NOMO-1 treated with DMSO at 0.1 percent for 48 hours (cell line): ENCODE data around the gene SLFN12L.
"Not testable (repeated sequence)": the region's sequence is repeated elsewhere in the genome, so short reads cannot be mapped to it uniquely, and the experiment has no call there.

ENCODE experiments used
- DNase-seq: peaks from one replicate; lab custom pipeline; 2025; ENCODE audit not compliant: unreplicated experiment; lab: John Stamatoyannopoulos, UW

SLFN12L gene

DNA sequence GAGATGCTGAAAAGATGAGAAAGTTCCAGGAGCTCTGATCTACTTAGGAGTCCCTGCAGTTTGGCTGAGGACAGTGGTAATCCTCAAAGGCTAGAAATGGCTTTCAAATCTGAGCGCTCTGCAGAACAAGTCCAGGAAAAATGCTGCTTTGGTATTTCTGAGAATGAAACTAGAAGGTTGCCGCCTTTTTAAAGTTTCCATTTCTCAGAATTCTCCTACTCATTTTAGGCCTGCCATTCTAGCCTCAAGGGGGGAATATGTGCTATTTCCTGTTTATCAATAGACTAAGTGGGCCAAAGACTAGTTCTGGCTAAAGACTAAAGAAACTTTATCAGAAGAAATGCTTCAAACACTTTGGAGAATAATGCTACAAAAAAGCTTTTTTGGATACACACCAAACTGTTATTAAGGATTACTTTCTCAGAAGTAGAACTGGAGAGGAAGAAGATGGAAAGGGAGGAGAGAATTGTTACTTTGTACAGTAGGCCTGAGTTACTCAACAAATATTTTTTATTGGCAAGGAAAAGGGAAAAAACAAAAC lies at the start of gene SLFN12L:
TSS of gene SLFN12L (minus strand) at position 78 of the 541 bp plus-strand sequence. CDS start 15,314 bp downstream, outside the sequence.
- no peak for DNase-seq

DNA sequence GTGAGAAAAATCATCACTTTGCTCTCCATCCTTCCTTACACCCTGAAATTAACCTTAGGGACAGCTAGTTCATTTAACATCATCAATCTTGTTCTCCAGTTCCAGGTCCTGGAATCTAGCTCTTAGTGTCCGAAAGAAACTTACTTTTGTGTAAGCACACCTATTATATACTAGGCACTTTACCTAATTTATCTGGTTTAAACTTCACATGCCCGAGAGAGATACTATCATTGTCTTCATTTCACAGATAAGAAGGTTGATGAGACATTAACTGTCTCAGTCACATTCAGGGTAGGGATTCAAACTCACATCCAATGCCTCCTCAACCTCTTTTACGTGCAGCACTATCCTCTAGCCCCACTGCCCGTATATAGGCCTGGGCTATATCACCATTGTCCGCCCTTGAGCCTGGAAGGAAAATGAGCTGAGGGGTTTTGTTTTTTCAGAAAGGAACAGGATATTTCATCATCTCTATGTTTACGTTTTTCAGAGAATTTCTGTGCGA lies 49.1 kb upstream of the SLFN12L start:
- no peak for DNase-seq

DNA sequence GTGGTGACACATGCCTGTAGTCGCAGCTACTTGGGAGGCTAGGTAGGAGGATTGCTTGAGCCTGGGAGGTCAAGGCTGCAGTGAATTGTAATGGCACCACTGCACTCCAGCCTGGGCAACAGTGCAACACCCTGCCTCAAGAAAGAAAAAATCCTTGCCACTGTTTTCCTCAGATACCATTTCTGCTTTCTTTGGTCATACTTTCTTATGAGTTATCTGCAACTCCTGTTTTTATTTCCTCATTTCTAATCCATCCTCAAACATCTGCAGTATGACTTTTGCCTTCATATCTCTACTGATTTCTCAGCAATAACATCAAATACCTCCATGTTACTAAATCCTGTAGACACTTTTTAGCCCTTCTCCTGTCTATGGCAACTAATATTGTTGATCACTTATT lies 46.6 kb upstream of the SLFN12L start:
- DNase-seq: peak; percentile 9

DNA sequence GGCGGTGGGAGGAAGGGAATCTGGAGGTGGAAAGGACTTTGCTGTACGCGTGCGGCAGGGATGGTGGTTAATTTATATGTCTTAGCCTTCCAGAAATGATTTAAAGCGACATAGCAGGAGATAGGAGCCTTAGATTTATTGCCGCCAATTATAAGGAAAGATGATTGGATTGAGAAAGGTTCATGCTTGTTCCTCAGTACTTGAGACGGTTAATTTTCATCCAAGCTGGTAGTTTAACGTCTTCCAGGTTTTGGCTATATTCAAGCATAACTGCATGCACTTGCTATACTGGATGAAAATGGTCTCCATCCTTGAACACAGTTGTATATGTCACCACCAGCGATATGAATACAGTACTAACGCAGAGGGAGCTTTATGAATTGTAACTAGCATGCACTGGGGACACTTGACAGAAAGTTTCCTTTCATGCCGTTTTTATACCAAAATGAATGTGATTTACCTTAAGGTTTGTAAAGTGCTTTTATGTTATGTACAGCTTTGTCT lies 41.5 kb upstream of the SLFN12L start:
- no peak for DNase-seq

- peak; percentile 93 for DNase-seq
Observed at GRCh38 chr17:35578197-35578928, 40.9 kb upstream of the SLFN12L start, which contains the start of gene PEX12. PEX12 (minus strand) TSS chr17:35578571; CDS start chr17:35578021, 550 bp downstream.

DNA sequence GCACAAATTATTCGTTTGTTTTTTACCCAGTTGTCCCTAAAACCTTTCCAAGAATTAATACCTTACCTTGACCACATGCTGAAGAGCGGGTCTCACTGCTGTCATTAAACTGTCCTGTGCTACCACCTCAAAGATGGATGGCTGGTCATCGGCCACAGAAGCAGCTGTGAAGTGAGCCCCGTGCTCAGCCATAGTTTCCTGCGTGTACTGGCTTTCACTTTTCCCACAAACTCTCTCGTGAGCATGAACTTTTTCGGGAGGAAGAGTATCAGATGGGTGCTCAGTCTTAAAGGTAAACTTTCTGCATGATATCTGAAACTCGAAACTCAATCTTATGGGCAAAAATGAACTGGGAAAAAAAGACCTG lies 40.3 kb upstream of the SLFN12L start:
- DNase-seq: no peak

DNA sequence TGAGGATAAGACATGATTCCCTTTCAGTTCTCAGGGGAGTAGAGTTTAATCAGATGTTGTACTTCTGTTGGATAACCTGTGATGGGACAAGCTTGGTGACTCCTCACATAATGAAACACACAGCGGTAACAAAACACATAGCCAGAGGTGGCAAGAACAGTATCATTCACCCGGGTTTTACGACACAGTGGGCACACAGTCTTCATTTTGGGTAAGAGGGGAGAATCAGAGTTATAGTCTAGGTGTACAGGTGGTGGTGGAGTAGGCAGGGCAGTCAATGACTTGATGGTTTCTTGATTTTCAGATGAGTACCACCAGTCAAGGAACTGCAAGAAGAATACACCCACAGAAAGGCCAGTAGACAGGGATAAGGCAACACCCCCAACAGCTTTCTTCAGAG lies 38.3 kb upstream of the SLFN12L start:
- no peak for DNase-seq

DNA sequence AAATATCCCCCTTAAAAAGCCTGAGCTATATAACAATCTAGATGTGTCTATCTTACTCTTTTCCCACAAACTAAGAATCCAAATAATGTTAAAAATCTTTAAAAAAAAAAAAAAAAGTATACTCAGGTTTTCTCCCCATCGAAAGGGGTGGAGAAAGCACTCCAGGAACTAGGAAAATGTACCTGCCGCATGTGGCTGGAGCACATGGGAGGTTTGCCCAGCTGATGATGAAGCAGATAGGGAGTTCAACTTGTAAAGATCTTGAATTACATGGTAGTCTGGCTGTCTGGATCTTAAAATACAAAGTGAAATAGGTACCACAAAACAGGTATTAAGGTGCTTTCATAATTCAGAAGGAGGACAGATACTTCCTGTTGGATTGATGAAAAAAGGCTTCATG lies 31.9 kb upstream of the SLFN12L start:
- no peak for DNase-seq

DNA sequence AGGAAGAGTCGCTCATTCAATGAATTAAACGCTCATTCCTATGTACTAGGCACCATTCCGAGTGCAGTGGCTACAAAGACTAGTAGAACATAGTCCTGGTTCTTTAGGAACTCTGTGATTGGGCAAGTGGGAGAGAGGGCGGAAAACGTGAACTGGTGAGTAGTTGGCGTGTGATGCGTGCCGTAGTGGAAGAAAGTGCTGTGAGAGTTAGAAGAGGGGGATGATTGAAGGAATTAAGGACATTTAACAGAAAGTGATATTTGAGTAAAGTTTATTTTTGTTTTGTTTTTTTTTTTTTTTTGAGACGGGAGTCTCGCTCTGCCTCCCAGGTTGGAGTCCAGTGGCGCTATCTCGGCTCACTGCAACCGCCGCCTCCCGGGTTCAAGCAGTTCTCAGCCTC lies 31.1 kb upstream of the SLFN12L start:
- peak; percentile 11 for DNase-seq

- no peak for DNase-seq
Observed at GRCh38 chr17:35566968-35567367, 29.5 kb upstream of the SLFN12L start.

GRCh38 chr17:35563181-35563580 lies 25.7 kb upstream of the SLFN12L start:
- DNase-seq: not testable (repeated sequence)

DNA sequence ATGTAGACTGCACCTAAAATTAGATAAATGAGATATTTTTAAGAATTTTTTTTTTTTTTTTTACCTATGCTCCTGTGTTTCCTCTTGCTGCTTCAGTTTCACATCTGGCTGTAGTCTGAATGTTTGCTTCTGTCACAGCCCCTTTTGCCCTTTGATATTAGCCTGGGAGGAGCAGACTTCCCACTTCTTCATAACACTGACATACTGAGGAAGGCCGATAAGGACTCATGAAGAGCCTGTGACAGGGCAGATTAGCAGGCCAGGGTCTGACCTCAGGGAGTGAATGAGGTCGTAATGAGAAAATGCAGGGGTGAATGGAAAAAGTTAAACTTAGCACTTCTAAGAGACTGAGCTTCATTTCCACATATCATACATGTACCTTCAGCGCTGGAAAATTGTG lies 23.2 kb upstream of the SLFN12L start, which contains the start of gene SLFN14:
TSS of gene SLFN14 (minus strand) at position 117 of the 400 bp plus-strand sequence. CDS start 2,757 bp downstream, outside the sequence.
- no peak for DNase-seq

DNA sequence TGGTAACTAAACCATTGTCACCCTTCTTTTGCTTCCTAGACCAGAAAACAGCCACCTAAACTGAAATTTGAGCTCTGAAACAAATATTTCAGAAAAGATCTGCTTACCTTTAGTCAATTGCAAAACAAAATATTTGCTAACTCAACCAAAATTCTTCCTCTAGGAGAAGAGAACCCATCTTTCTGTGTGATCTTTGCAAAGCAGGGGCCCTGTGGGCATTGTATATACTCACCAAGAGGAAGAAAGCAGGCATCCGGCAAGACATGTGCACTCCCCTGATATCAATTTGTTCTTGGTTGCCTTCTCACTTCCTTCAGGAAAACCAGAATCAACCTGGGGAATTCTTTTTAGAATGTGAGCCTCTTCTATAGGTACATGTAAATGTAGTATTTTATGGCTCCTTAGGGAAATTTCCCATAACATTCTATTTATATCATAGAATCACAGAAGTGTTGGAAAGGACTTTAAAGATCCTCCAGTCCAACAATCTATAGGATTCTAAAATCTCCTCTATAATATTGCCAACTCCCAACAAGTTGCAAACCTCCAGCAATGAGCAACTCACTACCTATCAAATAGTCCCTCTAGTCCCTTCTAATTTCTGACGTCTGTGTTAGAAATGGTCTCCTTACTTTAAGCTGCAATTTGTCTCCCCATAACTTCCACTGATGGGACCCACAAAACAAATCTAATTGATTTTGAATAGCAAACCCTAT lies 22.2 kb upstream of the SLFN12L start:
- no peak for DNase-seq

DNA sequence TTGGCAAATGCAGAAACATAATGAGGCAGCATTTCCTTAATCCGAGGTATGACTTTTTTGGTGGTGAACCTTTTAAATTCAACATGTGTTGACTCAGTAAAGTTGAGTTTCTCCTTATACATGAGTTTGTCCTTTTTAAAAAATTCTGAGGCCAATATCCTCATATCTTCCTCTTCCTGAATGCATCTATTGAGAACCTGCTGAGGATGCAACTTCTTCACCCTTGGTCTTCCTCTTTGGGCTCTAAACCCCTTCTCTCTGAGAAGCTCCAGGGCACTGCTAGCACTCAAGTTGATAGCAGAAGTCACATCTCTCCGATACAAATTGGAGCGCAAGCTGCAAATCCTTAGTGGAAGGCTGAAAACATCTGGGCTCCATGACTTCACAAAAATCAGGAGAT lies 19.9 kb upstream of the SLFN12L start:
- DNase-seq: no peak

- no peak for DNase-seq
Observed at GRCh38 chr17:35555691-35556090, 18.2 kb upstream of the SLFN12L start.

DNA sequence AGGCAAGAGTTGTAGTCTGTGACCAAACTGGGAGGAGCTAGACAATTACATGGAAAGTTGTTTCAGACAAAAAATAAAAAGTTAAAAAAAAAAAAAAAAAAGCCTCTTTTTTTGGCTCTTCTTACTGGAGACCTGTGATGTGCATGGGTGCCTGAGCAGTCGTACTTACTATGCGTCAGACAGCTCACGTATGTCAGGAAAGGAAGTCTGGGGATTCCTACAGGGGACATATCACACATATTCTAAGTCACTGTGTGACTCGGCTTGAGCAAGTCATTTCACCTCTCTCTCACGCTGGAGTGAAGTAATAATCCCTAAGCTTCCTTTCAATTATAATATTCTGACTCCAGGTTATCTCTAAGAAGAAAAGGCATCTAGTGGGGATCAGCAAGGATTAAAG lies 17.2 kb upstream of the SLFN12L start:
- DNase-seq: no peak

DNA sequence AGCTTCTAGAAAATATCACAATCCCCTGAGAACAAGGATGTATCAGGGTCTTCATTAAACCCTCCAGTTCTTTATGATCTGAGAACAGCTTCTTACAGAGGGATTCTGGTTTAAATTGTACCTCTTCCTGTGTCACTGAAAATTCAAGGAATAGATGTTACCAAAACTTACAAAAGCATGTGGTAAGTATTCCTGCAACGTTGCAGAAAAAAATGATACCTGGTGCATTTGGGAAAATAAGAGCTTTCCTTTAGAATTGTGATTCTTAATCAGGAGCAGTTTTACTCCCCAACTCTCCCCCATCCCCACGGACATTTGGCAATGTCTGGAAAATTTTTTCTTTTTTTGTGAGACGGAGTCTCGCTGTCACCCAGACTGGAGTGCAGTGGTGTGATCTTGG lies 15.8 kb upstream of the SLFN12L start:
- DNase-seq: no peak

- DNase-seq: no peak
Observed at GRCh38 chr17:35548978-35549377, 11.5 kb upstream of the SLFN12L start.

GRCh38 chr17:35548208-35548810 lies 10.8 kb upstream of the SLFN12L start:
- no peak for DNase-seq

GRCh38 chr17:35546487-35546886 lies 9.0 kb upstream of the SLFN12L start:
- peak; percentile 65 for DNase-seq

GRCh38 chr17:35545150-35545549 lies 7.7 kb upstream of the SLFN12L start:
- no peak for DNase-seq
